Endothelial cell (in vitro differentiated cells): Measurements from ENCODE around the gene PLCB2. TPM values are rescaled to one million over a fixed set of nuclear protein-coding genes. Genes with fewer than 3 reads are reported as not detected.

Experiments used
- DNase-seq: peaks from one replicate; pipeline ENCODE4 v3.0.0; 2021; ENCODE audit warnings: low spot score
- H3K27ac Mint-ChIP-seq: one replicate; pipeline ENCODE4 v1.8.0; 2021; ENCODE audit warnings: mixed read lengths, inconsistent platforms; ENCODE audit not compliant: unreplicated experiment
- H3K27me3 Mint-ChIP-seq: one replicate; pipeline ENCODE4 v1.8.0; 2021; ENCODE audit warnings: mild to moderate bottlenecking, moderate library complexity, mixed read lengths, inconsistent platforms; ENCODE audit not compliant: unreplicated experiment
- H3K36me3 Mint-ChIP-seq: one replicate; pipeline ENCODE4 v1.8.0; 2021; ENCODE audit warnings: mild to moderate bottlenecking, low read depth, mixed read lengths, inconsistent platforms; ENCODE audit not compliant: unreplicated experiment
- H3K4me1 Mint-ChIP-seq: one replicate; pipeline ENCODE4 v1.8.0; 2021; ENCODE audit warnings: mild to moderate bottlenecking, mixed read lengths, inconsistent platforms; ENCODE audit not compliant: unreplicated experiment
- H3K4me3 Mint-ChIP-seq: one replicate; pipeline ENCODE4 v1.8.0; 2021; ENCODE audit warnings: mild to moderate bottlenecking, mixed read lengths, inconsistent platforms; ENCODE audit not compliant: unreplicated experiment
- H3K9me3 Mint-ChIP-seq: one replicate; pipeline ENCODE4 v1.8.0; 2021; ENCODE audit warnings: mixed read lengths, inconsistent platforms; ENCODE audit not compliant: unreplicated experiment
- total RNA-seq: library from RNA; stranded (reverse); fragmentation: NEBNext Ultra II Directional; extraction: Animal tissue kit (Norgen Biotek cat#: 25700); gene quantifications from one replicate; pipeline ENCODE4 v1.2.1, GENCODE V29; 2021; ENCODE audit not compliant: unreplicated experiment
- TF ChIP-seq, protein P1 (sequence below): fragments of 200-600 bp; sonication (generic); IDR thresholded peaks from one replicate; pipeline ENCODE4 v1.5.0; 2021; ENCODE audit warnings: antibody characterized with exemption; ENCODE audit not compliant: unreplicated experiment

The PLCB2 gene
- total RNA-seq, 1 donor from 2014 or later: 71.3 TPM

DNA sequence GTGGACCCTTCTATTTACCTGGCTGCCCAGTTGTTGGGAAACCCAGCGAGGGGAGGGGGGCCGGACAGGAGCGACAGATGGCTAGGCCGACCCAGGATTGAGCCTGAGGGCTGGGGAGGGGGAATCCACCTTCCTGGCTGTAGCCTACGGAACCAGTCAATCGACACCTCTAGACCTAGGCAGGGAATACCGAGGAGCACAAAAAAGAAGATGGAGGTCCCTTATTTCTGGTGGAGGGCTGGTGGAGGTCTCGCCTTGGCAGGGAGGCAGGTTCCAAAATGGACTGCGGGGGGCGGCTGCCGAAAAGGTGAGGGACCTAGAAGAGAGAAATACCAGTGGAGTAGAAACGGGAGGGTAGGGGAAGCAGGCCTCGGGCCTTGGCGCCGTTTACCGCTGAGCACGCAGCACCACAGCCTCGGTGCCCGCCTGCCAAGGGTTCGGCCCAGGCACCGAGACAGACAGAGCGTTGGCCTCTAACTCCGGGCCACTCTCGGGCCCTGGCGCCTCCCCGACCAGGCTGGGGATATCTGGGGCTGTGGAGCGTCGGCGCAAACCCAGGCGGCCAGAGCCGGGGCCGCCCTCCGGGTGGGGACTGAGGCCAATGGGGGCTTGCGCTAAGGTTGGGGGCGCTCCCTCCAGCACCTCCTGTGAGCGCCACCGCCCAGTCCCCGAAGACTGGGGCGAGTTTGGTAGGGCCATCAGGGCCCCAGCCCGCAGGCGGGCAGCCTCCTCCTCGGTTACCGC is 26.5 kb downstream of the PLCB2 start:
- Mint-ChIP-seq H3K27me3 (peaks cover 32% of the 10 kb centered on the region), H3K27ac (no peak overlapping the region), H3K4me3 (no peak overlapping the region)

DNA sequence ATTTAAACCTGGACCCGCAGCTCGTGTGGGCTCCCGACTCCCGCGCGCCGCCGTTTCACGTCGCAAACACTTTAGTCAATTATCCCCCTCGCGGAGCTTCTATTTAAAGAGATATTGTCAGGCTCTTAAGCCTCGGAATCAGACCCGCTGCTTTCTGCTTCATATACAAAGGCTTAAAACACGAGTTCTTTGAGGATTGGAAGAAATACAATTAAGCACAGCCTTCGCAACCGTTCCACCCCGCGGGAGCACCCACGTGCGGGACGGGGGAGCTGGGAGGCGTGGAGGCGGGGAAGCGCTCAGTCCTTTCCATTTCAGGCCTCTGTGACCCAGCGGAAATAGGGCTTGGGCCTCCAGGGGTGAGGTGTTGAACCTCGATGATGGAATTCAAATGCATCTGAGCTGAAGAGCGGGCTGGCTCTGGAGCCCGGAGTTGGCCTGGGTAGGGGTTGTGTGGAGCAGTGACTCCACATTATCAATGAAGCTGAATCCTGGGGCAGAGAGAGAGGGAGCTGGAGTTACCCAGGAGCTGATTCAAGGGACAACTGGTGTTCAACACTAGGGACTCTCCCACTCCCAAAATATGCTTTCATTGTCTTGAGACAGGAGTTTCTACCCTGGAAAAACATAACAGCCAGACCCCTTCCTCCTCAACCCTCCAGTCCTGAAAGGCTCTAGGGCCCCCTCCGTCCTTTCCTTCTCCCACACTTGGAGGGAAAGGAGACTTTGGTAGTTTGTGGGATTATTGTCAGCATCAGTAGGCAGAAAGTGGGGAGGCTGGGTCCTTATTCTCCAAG is 27.3 kb downstream of the PLCB2 start:
- peaks cover 37% of the 10 kb centered on the region for H3K4me1 Mint-ChIP-seq

More for the DNA sequence above, 26.5 kb downstream of the PLCB2 start:
- Mint-ChIP-seq H3K36me3 (peaks cover 5% of the 10 kb centered on the region), H3K4me1 (peaks cover 38% of the 10 kb centered on the region), H3K9me3 (no peaks in the 10 kb centered on the region)
- TF ChIP-seq, protein P1, sequence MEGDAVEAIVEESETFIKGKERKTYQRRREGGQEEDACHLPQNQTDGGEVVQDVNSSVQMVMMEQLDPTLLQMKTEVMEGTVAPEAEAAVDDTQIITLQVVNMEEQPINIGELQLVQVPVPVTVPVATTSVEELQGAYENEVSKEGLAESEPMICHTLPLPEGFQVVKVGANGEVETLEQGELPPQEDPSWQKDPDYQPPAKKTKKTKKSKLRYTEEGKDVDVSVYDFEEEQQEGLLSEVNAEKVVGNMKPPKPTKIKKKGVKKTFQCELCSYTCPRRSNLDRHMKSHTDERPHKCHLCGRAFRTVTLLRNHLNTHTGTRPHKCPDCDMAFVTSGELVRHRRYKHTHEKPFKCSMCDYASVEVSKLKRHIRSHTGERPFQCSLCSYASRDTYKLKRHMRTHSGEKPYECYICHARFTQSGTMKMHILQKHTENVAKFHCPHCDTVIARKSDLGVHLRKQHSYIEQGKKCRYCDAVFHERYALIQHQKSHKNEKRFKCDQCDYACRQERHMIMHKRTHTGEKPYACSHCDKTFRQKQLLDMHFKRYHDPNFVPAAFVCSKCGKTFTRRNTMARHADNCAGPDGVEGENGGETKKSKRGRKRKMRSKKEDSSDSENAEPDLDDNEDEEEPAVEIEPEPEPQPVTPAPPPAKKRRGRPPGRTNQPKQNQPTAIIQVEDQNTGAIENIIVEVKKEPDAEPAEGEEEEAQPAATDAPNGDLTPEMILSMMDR: no peak
- DNase-seq: no peak

DNA sequence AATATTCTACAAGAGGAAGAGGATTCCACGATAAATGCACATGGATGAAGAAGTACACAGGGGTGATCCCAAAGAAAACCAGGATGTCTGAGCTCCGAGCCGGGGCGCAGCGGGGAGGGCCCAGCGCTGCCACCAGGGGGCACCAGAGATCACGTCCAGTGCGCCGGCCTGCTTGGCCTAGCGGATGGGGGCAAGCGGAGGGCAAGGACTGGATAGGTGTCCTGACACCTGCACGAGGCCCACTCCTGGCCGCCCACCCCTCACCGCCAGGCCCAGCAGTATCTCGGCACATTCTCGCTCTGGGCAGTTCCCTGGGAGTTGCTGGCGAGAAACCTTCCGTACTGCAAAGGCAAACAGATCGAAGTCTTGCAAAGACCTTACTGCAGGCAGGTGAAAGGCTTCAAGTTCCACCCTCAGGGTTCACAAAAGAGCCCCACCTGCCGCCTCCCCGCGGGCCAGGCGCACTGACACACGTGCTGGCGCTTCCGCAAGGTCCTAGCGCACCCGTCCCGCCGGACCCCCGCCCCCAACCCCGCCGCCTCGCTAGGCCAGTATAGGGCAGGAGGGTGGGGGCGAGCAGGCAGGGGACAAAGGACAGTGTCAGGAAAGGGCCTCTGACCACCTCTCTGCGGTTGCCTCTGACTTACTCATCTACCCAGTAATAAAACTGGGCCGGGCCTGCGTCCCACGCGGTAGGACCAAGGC is 28.1 kb downstream of the PLCB2 start:
- H3K36me3 Mint-ChIP-seq: peaks cover 5% of the 10 kb centered on the region
- no peaks in the 10 kb centered on the region for H3K9me3 Mint-ChIP-seq
- H3K27ac Mint-ChIP-seq: no peak overlapping the region
- H3K4me1 Mint-ChIP-seq: peaks cover 42% of the 10 kb centered on the region
- H3K4me3 Mint-ChIP-seq: no peak overlapping the region
- H3K27me3 Mint-ChIP-seq: peaks cover 29% of the 10 kb centered on the region
- DNase-seq: peak; percentile 86
- TF ChIP-seq, protein P1: peak; percentile 96

More for the DNA sequence above, 27.3 kb downstream of the PLCB2 start:
- no peak for DNase-seq
- Mint-ChIP-seq H3K9me3 (no peaks in the 10 kb centered on the region), H3K36me3 (peaks cover 5% of the 10 kb centered on the region), H3K27me3 (peaks cover 30% of the 10 kb centered on the region), H3K4me3 (no peak overlapping the region), H3K27ac (no peak overlapping the region)
- TF ChIP-seq, protein P1: no peak

DNA sequence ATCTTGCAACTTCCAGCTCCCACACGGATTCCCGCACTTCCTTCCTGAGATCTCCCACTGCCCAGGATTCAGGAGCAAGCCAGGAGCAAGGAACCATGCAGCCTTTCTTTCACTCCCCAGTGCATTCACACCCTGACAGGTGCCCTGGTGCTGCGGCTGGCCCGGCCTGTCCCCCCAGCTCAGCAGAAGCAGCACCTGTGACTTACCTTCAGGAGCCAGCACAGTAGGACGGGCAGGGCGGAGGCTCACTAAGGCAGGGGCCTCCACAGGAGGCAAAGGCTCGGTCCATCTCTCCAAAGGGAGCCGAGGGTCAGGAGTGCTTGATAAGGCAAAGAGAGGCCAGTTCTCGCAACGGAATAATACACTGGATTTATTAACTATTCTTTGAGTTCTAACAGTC is 29.7 kb downstream of the PLCB2 start:
- no peaks in the 10 kb centered on the region for H3K36me3 Mint-ChIP-seq
- no peak for DNase-seq
- H3K4me1 Mint-ChIP-seq: peaks cover 39% of the 10 kb centered on the region
- H3K27me3 Mint-ChIP-seq: peaks cover 17% of the 10 kb centered on the region
- no peak overlapping the region for H3K4me3 Mint-ChIP-seq
- H3K9me3 Mint-ChIP-seq: no peaks in the 10 kb centered on the region
- TF ChIP-seq, protein P1: no peak
- H3K27ac Mint-ChIP-seq: no peak overlapping the region
